ENCODE results near the gene BLVRA.
"Not testable (repeated sequence)": the region's sequence is repeated elsewhere in the genome, so short reads cannot be mapped to it uniquely, and the experiment has no call there.

The BLVRA gene

GRCh38 chr7:43729214-43729923 lies 29.1 kb upstream of the BLVRA start, which contains the start of gene COA1:
COA1 (minus strand) TSS chr7:43729523; CDS start chr7:43648614, 80,909 bp downstream.
- H3K27ac ChIP-seq (ENCODE audit: insufficient read depth, low read length, poor library complexity, severe bottlenecking): peak within 1 kb of the TSS; percentile 80
- no peaks in the 10 kb centered on the region for H3K27me3 ChIP-seq (replicated peaks; ENCODE audit: control insufficient read depth, insufficient read depth, low read length, poor library complexity, severe bottlenecking)
- no peaks in the 10 kb centered on the region for H3K36me3 ChIP-seq (ENCODE audit: control insufficient read depth, insufficient read depth, low read length)
- H3K9me3 ChIP-seq (ENCODE audit: control insufficient read depth, low read length): no peaks in the 10 kb centered on the region
- peak within 1 kb of the TSS; percentile 98 for H3K4me3 ChIP-seq (ENCODE audit: insufficient read depth, low read depth, low read length, poor library complexity, severe bottlenecking)
- H3K4me1 ChIP-seq (ENCODE audit: control insufficient read depth, insufficient read depth, low read length, poor library complexity, severe bottlenecking): peaks cover 8% of the 10 kb centered on the region
- peak; percentile 61 to 73 (median 64) for DNase-seq

GRCh38 chr7:43729924-43730248 lies 28.6 kb upstream of the BLVRA start:
- Histone ChIP-seq H3K27ac (ENCODE audit: insufficient read depth, low read length, poor library complexity, severe bottlenecking) (peak overlapping the region; percentile 80), H3K9me3 (ENCODE audit: control insufficient read depth, low read length) (no peaks in the 10 kb centered on the region), H3K4me3 (ENCODE audit: insufficient read depth, low read depth, low read length, poor library complexity, severe bottlenecking) (peak overlapping the region; percentile 98), H3K36me3 (ENCODE audit: control insufficient read depth, insufficient read depth, low read length) (no peaks in the 10 kb centered on the region), H3K27me3 (replicated peaks; ENCODE audit: control insufficient read depth, insufficient read depth, low read length, poor library complexity, severe bottlenecking) (no peaks in the 10 kb centered on the region), H3K4me1 (ENCODE audit: control insufficient read depth, insufficient read depth, low read length, poor library complexity, severe bottlenecking) (peaks cover 8% of the 10 kb centered on the region)
- no peak for DNase-seq

DNA sequence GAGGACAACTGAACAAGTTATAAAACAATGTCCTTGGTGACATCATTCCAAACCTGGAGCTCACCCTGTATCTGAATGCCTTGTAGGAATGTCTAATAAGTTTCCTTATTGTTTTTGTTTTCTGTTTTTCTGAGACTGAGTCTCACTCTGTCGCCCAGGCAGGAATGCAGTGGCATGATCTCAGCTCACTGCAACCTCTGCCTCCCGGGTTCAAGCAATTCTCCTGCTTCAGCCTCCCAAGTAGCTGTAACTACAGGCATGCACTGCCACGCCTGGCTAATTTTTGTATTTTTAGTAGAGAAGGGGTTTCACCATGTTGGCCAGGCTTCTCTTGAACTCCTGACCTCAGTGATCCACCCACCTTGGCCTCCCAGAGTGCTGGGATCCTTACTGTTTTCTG lies 27.0 kb upstream of the BLVRA start:
- not testable (repeated sequence) for H3K27me3 ChIP-seq (replicated peaks; ENCODE audit: control insufficient read depth, insufficient read depth, low read length, poor library complexity, severe bottlenecking); H3K36me3 ChIP-seq (ENCODE audit: control insufficient read depth, insufficient read depth, low read length); H3K4me3 ChIP-seq (ENCODE audit: insufficient read depth, low read depth, low read length, poor library complexity, severe bottlenecking); DNase-seq; H3K27ac ChIP-seq (ENCODE audit: insufficient read depth, low read length, poor library complexity, severe bottlenecking); H3K4me1 ChIP-seq (ENCODE audit: control insufficient read depth, insufficient read depth, low read length, poor library complexity, severe bottlenecking); H3K9me3 ChIP-seq (ENCODE audit: control insufficient read depth, low read length)

DNA sequence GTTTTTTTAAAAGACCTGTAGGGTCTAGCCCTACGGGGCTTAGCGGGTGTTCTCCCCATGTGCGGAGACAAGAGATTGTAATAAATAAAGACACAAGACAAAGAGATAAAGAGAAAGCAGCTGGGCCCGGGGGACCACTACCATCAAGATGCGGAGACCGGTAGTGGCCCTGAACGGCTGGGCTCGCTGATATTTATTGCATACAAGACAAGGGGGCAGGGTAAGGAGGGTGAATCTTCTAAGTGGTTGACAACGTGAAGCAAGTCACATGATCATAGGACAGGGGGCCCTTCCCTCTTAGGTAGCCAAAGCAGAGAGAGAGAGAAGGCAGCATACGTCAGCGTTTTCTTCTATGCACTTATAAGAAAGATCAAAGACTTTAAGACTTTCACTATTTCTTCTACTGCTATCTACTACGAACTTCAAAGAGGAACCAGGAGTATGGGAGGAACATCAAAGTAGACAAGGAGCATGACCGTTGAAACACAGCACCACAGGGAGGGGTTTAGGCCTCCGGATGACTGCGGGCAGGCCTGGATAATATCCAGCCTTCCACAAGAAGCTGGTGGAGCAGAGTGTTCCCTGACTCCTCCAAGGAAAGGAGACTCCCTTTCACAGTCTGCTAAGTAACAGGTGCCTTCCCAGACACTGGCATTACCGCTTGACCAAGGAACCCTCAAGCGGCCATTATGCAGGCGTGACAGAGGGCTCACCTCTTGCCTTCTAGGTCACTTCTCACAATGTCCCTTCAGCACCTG lies 23.7 kb upstream of the BLVRA start:
- not testable (repeated sequence) for H3K27ac ChIP-seq (ENCODE audit: insufficient read depth, low read length, poor library complexity, severe bottlenecking); H3K36me3 ChIP-seq (ENCODE audit: control insufficient read depth, insufficient read depth, low read length); H3K4me1 ChIP-seq (ENCODE audit: control insufficient read depth, insufficient read depth, low read length, poor library complexity, severe bottlenecking); H3K27me3 ChIP-seq (replicated peaks; ENCODE audit: control insufficient read depth, insufficient read depth, low read length, poor library complexity, severe bottlenecking); H3K4me3 ChIP-seq (ENCODE audit: insufficient read depth, low read depth, low read length, poor library complexity, severe bottlenecking); DNase-seq; H3K9me3 ChIP-seq (ENCODE audit: control insufficient read depth, low read length)

- no peak for DNase-seq
- no peaks in the 10 kb centered on the region for H3K9me3 ChIP-seq (ENCODE audit: control insufficient read depth, low read length)
- H3K4me1 ChIP-seq (ENCODE audit: control insufficient read depth, insufficient read depth, low read length, poor library complexity, severe bottlenecking): no peaks in the 10 kb centered on the region
- no peaks in the 10 kb centered on the region for H3K36me3 ChIP-seq (ENCODE audit: control insufficient read depth, insufficient read depth, low read length)
- H3K27ac ChIP-seq (ENCODE audit: insufficient read depth, low read length, poor library complexity, severe bottlenecking): no peak overlapping the region
- H3K27me3 ChIP-seq (replicated peaks; ENCODE audit: control insufficient read depth, insufficient read depth, low read length, poor library complexity, severe bottlenecking): no peaks in the 10 kb centered on the region
- H3K4me3 ChIP-seq (ENCODE audit: insufficient read depth, low read depth, low read length, poor library complexity, severe bottlenecking): no peak overlapping the region
Measured at GRCh38 chr7:43735403-43735801, 23.1 kb upstream of the BLVRA start.

DNA sequence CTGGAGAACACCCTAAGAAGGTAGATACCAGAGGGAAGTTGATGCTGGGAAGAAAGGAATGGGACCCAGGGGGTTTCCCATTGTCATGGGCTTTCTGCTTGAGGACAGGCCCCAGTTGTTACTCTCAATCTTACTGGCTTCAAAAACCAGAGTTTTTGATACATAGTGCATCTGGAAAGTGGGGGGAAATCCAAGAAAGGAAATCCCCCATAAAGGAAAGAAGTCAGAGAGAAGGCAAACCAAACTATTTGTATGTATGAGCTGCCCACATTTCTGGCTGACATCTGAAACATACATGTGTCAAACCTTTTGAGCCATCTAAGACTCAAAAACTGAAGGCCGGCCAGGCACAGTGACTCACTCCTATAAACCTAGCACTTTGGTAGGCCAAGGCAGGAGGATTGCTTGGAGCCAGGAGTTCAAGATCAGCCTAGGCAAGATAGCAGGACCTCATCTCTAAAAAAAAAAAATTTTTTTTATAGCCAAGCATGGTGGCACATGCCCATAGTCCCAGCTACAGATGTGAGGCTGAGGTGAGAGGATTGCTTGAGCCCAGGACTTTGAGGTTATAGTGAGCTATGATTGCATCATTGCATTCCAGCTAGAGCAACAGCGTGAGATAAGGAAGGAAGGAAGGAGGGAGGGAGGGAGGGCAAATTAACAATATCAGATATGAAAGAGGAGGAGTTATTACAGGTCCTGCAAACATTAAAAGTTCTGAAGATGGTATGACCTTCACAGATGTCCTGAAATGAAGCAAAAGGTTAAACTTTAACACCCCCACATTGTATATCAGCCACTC lies 22.5 kb upstream of the BLVRA start:
- H3K4me3 ChIP-seq (ENCODE audit: insufficient read depth, low read depth, low read length, poor library complexity, severe bottlenecking): no peak overlapping the region
- H3K4me1 ChIP-seq (ENCODE audit: control insufficient read depth, insufficient read depth, low read length, poor library complexity, severe bottlenecking): no peaks in the 10 kb centered on the region
- H3K9me3 ChIP-seq (ENCODE audit: control insufficient read depth, low read length): no peaks in the 10 kb centered on the region
- no peaks in the 10 kb centered on the region for H3K27me3 ChIP-seq (replicated peaks; ENCODE audit: control insufficient read depth, insufficient read depth, low read length, poor library complexity, severe bottlenecking)
- no peak for DNase-seq
- H3K27ac ChIP-seq (ENCODE audit: insufficient read depth, low read length, poor library complexity, severe bottlenecking): no peak overlapping the region
- H3K36me3 ChIP-seq (ENCODE audit: control insufficient read depth, insufficient read depth, low read length): no peaks in the 10 kb centered on the region

GRCh38 chr7:43737467-43738127 lies 20.9 kb upstream of the BLVRA start:
- DNase-seq: no peak
- Histone ChIP-seq H3K36me3 (ENCODE audit: control insufficient read depth, insufficient read depth, low read length) (no peaks in the 10 kb centered on the region), H3K27me3 (replicated peaks; ENCODE audit: control insufficient read depth, insufficient read depth, low read length, poor library complexity, severe bottlenecking) (no peaks in the 10 kb centered on the region), H3K4me3 (ENCODE audit: insufficient read depth, low read depth, low read length, poor library complexity, severe bottlenecking) (no peak overlapping the region), H3K9me3 (ENCODE audit: control insufficient read depth, low read length) (no peaks in the 10 kb centered on the region), H3K4me1 (ENCODE audit: control insufficient read depth, insufficient read depth, low read length, poor library complexity, severe bottlenecking) (no peaks in the 10 kb centered on the region), H3K27ac (ENCODE audit: insufficient read depth, low read length, poor library complexity, severe bottlenecking) (no peak overlapping the region)

- Histone ChIP-seq H3K27me3 (replicated peaks; ENCODE audit: control insufficient read depth, insufficient read depth, low read length, poor library complexity, severe bottlenecking) (no peaks in the 10 kb centered on the region), H3K9me3 (ENCODE audit: control insufficient read depth, low read length) (no peaks in the 10 kb centered on the region), H3K4me1 (ENCODE audit: control insufficient read depth, insufficient read depth, low read length, poor library complexity, severe bottlenecking) (no peaks in the 10 kb centered on the region), H3K27ac (ENCODE audit: insufficient read depth, low read length, poor library complexity, severe bottlenecking) (no peak overlapping the region), H3K36me3 (ENCODE audit: control insufficient read depth, insufficient read depth, low read length) (no peaks in the 10 kb centered on the region), H3K4me3 (ENCODE audit: insufficient read depth, low read depth, low read length, poor library complexity, severe bottlenecking) (no peak overlapping the region)
- DNase-seq: no peak
Measured at GRCh38 chr7:43742692-43743091, 15.8 kb upstream of the BLVRA start.

DNA sequence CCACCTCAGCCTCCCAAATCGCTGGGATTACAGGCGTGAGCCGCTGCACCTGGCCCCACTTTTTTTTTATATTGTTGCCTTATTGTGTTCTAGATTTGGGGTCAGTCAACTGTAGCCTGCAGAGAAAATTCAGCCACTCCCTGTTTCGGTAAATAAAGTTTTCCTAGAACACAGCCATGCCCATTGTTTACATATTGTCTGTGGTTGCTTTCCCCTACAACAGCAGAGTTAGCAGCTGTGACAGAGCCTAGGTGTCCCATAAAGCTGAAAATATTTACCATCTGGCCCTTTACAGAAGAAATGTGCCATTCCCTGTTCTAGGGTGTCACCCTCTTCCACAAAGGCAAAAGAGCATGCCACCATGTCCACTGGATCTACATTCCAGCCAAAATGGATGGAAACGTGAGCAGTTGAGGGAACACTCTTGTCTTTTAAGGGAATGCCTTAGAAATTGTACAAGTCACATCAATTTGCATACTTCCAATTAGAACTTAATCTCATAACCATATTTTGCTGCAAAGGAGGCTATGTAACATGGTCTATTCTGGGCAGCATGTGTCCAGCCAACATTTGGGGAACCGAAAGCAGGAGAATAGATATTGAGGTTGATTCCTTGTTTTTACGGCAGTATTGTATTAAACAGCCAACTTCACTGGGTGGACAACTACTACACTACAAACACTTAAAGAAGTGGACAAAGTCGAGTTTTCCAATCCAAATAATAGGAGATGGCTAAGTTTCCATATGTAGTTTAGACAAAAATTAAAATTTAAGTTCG lies 11.0 kb upstream of the BLVRA start:
- no peak for DNase-seq
- no peak overlapping the region for H3K27ac ChIP-seq (ENCODE audit: insufficient read depth, low read length, poor library complexity, severe bottlenecking)
- H3K4me1 ChIP-seq (ENCODE audit: control insufficient read depth, insufficient read depth, low read length, poor library complexity, severe bottlenecking): no peaks in the 10 kb centered on the region

More for the DNA sequence above, 11.0 kb upstream of the BLVRA start:
- no peaks in the 10 kb centered on the region for H3K36me3 ChIP-seq (ENCODE audit: control insufficient read depth, insufficient read depth, low read length)
- no peaks in the 10 kb centered on the region for H3K9me3 ChIP-seq (ENCODE audit: control insufficient read depth, low read length)
- no peak overlapping the region for H3K4me3 ChIP-seq (ENCODE audit: insufficient read depth, low read depth, low read length, poor library complexity, severe bottlenecking)
- H3K27me3 ChIP-seq (replicated peaks; ENCODE audit: control insufficient read depth, insufficient read depth, low read length, poor library complexity, severe bottlenecking): no peaks in the 10 kb centered on the region

Data from effector memory CD4-positive, alpha-beta T cell (primary cell).